IPS-15b (cell line): Measurements from ENCODE around the gene TRIM26.

Experiments
- H3K27me3 ChIP-seq: one replicate; pipeline ENCODE4 v1.6.1; 2013; ENCODE audit warnings: low read length; ENCODE audit not compliant: control insufficient read depth, insufficient read depth
- H3K36me3 ChIP-seq: one replicate; pipeline ENCODE4 v1.6.1; 2013; ENCODE audit warnings: low read length; ENCODE audit not compliant: control insufficient read depth, insufficient read depth
- H3K4me1 ChIP-seq: one replicate; pipeline ENCODE4 v1.6.1; 2013; ENCODE audit warnings: mild to moderate bottlenecking, low read length; ENCODE audit not compliant: control insufficient read depth, insufficient read depth
- H3K4me3 ChIP-seq: one replicate; pipeline ENCODE4 v1.5.1; 2013; ENCODE audit warnings: low read depth, low read length
- H3K9ac ChIP-seq: one replicate; pipeline ENCODE4 v1.6.1; 2013; ENCODE audit warnings: low read depth, mild to moderate bottlenecking, low read length
- H3K9me3 ChIP-seq: one replicate; pipeline ENCODE4 v1.6.1; 2013; ENCODE audit warnings: mild to moderate bottlenecking, low read length; ENCODE audit not compliant: control insufficient read depth, insufficient read depth

TRIM26 gene

GRCh38 chr6:30206799-30207618, 6.2 kb downstream of the TRIM26 start:
- no peaks in the 10 kb centered on the region for H3K27me3 ChIP-seq
- H3K4me1 ChIP-seq = peaks cover 32% of the 10 kb centered on the region
- no peaks in the 10 kb centered on the region for H3K36me3 ChIP-seq
- H3K9me3 ChIP-seq = no peaks in the 10 kb centered on the region
- no peak overlapping the region for H3K4me3 ChIP-seq
- H3K9ac ChIP-seq = no peak overlapping the region

- no peak overlapping the region for H3K4me3 ChIP-seq
- peaks cover 30% of the 10 kb centered on the region for H3K4me1 ChIP-seq
- no peaks in the 10 kb centered on the region for H3K9me3 ChIP-seq
- H3K9ac ChIP-seq = no peak overlapping the region
- H3K36me3 ChIP-seq = no peaks in the 10 kb centered on the region
- no peaks in the 10 kb centered on the region for H3K27me3 ChIP-seq
Measured at GRCh38 chr6:30206152-30206551, 7.1 kb downstream of the TRIM26 start.

DNA sequence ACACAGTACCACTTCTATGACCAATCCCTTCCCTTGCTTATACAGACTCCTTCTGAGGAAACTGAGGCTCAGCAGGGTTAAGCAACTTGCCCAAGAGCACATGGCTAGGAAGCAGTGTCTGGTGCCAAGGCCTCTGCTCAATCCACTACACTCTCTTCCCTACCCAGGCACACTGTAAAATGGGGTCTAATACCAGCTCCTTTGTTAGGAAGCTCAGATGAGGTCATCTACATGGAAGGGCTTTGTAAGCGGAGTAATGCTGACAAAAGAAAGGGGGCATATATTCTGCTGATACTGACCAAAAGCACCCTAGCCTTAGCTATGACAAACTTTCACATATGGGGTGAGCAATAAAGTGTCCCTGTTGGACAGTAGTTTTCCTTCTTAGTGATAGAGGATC, 9.1 kb downstream of the TRIM26 start:
- Histone ChIP-seq H3K9me3 (no peaks in the 10 kb centered on the region), H3K4me3 (no peak overlapping the region), H3K4me1 (peaks cover 34% of the 10 kb centered on the region), H3K9ac (no peak overlapping the region), H3K27me3 (no peaks in the 10 kb centered on the region), H3K36me3 (peaks cover 8% of the 10 kb centered on the region)

DNA sequence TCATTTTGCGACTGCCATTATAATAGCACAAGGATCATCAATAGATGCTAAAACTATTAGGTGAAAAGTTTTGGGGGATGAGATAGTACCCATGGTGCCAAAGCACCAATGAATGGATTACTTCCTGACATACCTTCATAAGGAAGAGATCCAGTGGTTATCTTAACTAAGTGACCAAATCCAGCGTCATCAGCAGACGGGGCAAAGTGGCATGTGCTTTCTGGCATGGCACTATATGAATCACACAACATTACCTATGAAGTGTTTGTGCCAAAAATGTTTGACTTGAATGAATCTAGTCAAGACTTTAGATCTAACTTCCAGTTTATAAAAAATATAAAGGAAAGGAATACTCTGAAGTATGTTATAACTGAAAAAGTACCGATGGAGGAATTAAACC, 10.8 kb downstream of the TRIM26 start:
- no peak overlapping the region for H3K4me3 ChIP-seq
- H3K27me3 ChIP-seq = no peaks in the 10 kb centered on the region
- H3K36me3 ChIP-seq = peaks cover 22% of the 10 kb centered on the region
- no peaks in the 10 kb centered on the region for H3K9me3 ChIP-seq
- no peak overlapping the region for H3K9ac ChIP-seq
- H3K4me1 ChIP-seq = peaks cover 26% of the 10 kb centered on the region

DNA sequence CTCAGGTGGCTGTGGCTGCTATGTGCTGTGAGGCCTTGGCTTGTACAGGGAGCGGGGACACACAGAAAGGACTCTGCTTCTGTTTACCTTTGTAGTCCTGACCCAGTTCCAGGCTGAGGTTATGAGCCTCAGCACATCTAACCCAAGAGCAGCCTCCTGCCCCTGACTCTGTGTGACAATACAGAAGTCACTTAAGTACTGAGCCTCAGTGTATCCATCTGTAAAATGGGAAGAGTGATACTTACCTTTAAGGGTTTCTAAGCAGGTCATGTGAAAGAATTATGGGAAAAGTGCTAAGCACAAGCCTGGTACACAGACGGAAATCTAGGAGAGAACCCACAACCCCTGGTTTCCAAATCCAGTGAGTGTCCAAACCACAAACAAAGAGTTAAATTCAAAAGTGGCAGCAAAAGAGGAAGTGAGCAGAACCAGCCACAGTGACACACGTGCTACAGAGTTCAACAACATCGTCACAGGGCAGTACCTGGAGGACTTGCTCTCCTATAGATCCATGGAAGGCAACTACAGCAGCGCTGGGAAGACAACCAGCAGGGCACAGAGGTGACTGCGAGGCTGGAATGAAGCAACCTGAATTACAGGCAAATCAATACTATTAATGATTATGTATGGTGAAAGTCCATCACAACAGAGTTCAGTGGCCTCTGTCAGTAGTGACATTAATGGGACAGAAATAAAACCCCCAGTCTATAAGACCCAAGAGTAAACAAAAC, 12.5 kb downstream of the TRIM26 start:
- Histone ChIP-seq H3K36me3 (peaks cover 34% of the 10 kb centered on the region), H3K9ac (no peak overlapping the region), H3K4me1 (peaks cover 19% of the 10 kb centered on the region), H3K9me3 (no peaks in the 10 kb centered on the region), H3K4me3 (no peak overlapping the region), H3K27me3 (no peaks in the 10 kb centered on the region)

GRCh38 chr6:30198166-30199084, 14.8 kb downstream of the TRIM26 start:
- peaks cover 40% of the 10 kb centered on the region for H3K36me3 ChIP-seq
- H3K27me3 ChIP-seq = no peaks in the 10 kb centered on the region
- H3K9ac ChIP-seq = no peak overlapping the region
- H3K4me3 ChIP-seq = no peak overlapping the region
- H3K4me1 ChIP-seq = peaks cover 12% of the 10 kb centered on the region
- no peaks in the 10 kb centered on the region for H3K9me3 ChIP-seq

- H3K4me3 ChIP-seq = no peak overlapping the region
- peaks cover 5% of the 10 kb centered on the region for H3K4me1 ChIP-seq
- peaks cover 40% of the 10 kb centered on the region for H3K36me3 ChIP-seq
- H3K9me3 ChIP-seq = no peaks in the 10 kb centered on the region
- no peaks in the 10 kb centered on the region for H3K27me3 ChIP-seq
- H3K9ac ChIP-seq = no peak overlapping the region
Measured at GRCh38 chr6:30196376-30196775, 16.8 kb downstream of the TRIM26 start.

GRCh38 chr6:30195951-30196350, 17.3 kb downstream of the TRIM26 start:
- H3K4me1 ChIP-seq = peaks cover 2% of the 10 kb centered on the region
- H3K27me3 ChIP-seq = no peaks in the 10 kb centered on the region
- no peak overlapping the region for H3K4me3 ChIP-seq
- H3K36me3 ChIP-seq = peaks cover 40% of the 10 kb centered on the region
- no peaks in the 10 kb centered on the region for H3K9me3 ChIP-seq
- no peak overlapping the region for H3K9ac ChIP-seq

GRCh38 chr6:30194797-30195690, 18.2 kb downstream of the TRIM26 start:
- H3K9ac ChIP-seq = no peak overlapping the region
- H3K27me3 ChIP-seq = no peaks in the 10 kb centered on the region
- H3K36me3 ChIP-seq = peaks cover 35% of the 10 kb centered on the region
- no peak overlapping the region for H3K4me3 ChIP-seq
- H3K9me3 ChIP-seq = no peaks in the 10 kb centered on the region
- H3K4me1 ChIP-seq = no peaks in the 10 kb centered on the region

- H3K9ac ChIP-seq = no peak overlapping the region
- H3K9me3 ChIP-seq = no peaks in the 10 kb centered on the region
- H3K36me3 ChIP-seq = peaks cover 41% of the 10 kb centered on the region
- no peak overlapping the region for H3K4me3 ChIP-seq
- no peaks in the 10 kb centered on the region for H3K27me3 ChIP-seq
- H3K4me1 ChIP-seq = no peaks in the 10 kb centered on the region
Measured at GRCh38 chr6:30192076-30192475, 21.1 kb downstream of the TRIM26 start.

DNA sequence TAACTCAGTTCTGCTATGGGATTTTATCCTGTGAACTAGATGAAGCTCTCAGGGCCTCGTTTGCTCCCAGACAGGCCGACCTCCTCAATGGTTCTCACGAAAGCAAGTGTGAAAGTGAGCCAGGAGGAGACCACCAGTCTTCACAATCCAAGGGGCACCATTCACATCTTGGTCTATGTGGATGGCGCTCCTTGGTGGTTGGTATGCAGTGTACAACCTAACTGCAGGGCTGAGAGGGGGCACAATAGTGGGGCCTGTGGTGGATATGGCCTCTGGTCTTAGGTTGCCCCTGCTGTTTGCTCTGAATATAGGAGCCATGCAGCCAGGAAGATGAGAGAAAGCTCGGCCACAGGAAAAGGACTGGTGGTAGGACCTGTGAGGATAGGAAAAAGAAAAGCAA, 24.7 kb downstream of the TRIM26 start:
- no peak overlapping the region for H3K4me3 ChIP-seq
- H3K9ac ChIP-seq = no peak overlapping the region
- no peaks in the 10 kb centered on the region for H3K27me3 ChIP-seq
- H3K9me3 ChIP-seq = no peaks in the 10 kb centered on the region
- no peaks in the 10 kb centered on the region for H3K4me1 ChIP-seq
- H3K36me3 ChIP-seq = peaks cover 38% of the 10 kb centered on the region
